Fibroblast of the conjunctiva (primary cell): Measurements from ENCODE around the gene ERCC1.
A peak's percentile ranks its signal among the peaks of the same experiment; 100 is the strongest.
"Not testable (repeated sequence)": the region's sequence is repeated elsewhere in the genome, so short reads cannot be mapped to it uniquely, and the experiment has no call there.

Experiments
- DNase-seq: peaks from one replicate; pipeline ENCODE4 v3.0.0-alpha.2; 2010; ENCODE audit warnings: low read depth

Gene ERCC1

GRCh38 chr19:45429896-45430295, 6.2 kb upstream of the ERCC1 start:
- not testable (repeated sequence) for DNase-seq

- DNase-seq = no peak
Measured at GRCh38 chr19:45428384-45429231, 4.9 kb upstream of the ERCC1 start.

- DNase-seq = peak; percentile 87
Measured at GRCh38 chr19:45424191-45425058, 708 bp upstream of the ERCC1 start.

GRCh38 chr19:45423033-45423588, 606 bp downstream of the ERCC1 start:
- no peak for DNase-seq

- no peak for DNase-seq
Measured at GRCh38 chr19:45421947-45422498, 1.7 kb downstream of the ERCC1 start.

GRCh38 chr19:45420871-45421270, 2.8 kb downstream of the ERCC1 start:
- no peak for DNase-seq

GRCh38 chr19:45420356-45420755, 3.4 kb downstream of the ERCC1 start:
- DNase-seq = no peak

- DNase-seq = no peak
Measured at GRCh38 chr19:45419895-45420294, 3.8 kb downstream of the ERCC1 start.

GRCh38 chr19:45419396-45419795, 4.3 kb downstream of the ERCC1 start:
- DNase-seq = no peak

GRCh38 chr19:45418802-45419201, 4.9 kb downstream of the ERCC1 start:
- DNase-seq = no peak

- DNase-seq = no peak
Measured at GRCh38 chr19:45417151-45417550, 6.6 kb downstream of the ERCC1 start.

GRCh38 chr19:45414468-45414867, 9.2 kb downstream of the ERCC1 start:
- no peak for DNase-seq

- DNase-seq = no peak
Measured at GRCh38 chr19:45413497-45413896, 10.2 kb downstream of the ERCC1 start.

GRCh38 chr19:45410330-45410729, 13.4 kb downstream of the ERCC1 start:
- DNase-seq = not testable (repeated sequence)

GRCh38 chr19:45409557-45409920, 14.2 kb downstream of the ERCC1 start:
- no peak for DNase-seq

- DNase-seq = no peak
Measured at GRCh38 chr19:45408830-45409556, 14.7 kb downstream of the ERCC1 start.

GRCh38 chr19:45408121-45408520, 15.6 kb downstream of the ERCC1 start:
- DNase-seq = no peak

- not testable (repeated sequence) for DNase-seq
Measured at GRCh38 chr19:45407585-45407984, 16.1 kb downstream of the ERCC1 start.

GRCh38 chr19:45407091-45407375, 16.7 kb downstream of the ERCC1 start:
- DNase-seq = no peak

- DNase-seq = peak; percentile 51
Measured at GRCh38 chr19:45406226-45407090, 17.3 kb downstream of the ERCC1 start, which contains the start of gene POLR1G. TSS of gene POLR1G (plus strand) at chr19:45406644. CDS start at chr19:45406697, 53 bp downstream.
